22Rv1 (cell line): ENCODE data around the gene GABBR2.
A peak's percentile ranks its signal among the peaks of the same experiment; 100 is the strongest.

Experiments used
- H3K27ac ChIP-seq: fragments of 450-650 bp; 2 replicates; pipeline ENCODE4 v1.5.1; 2017
- CTCF ChIP-seq: fragments of 450-650 bp; IDR thresholded peaks from 2 replicates; pipeline ENCODE4 v1.5.1; 2017; ENCODE audit warnings: mild to moderate bottlenecking
- ZFX ChIP-seq: fragments of 450-650 bp; IDR thresholded peaks from 2 replicates; pipeline ENCODE4 v1.6.1; 2017; ENCODE audit warnings: antibody characterized with exemption, borderline replicate concordance

GABBR2 gene

GRCh38 chr9:98263482-98264357, 445.0 kb downstream of the GABBR2 start:
- no peak overlapping the region for H3K27ac ChIP-seq
- TF ChIP-seq ZFX (no peak), CTCF (peak; percentile 92)

- no peak overlapping the region for H3K27ac ChIP-seq
- TF ChIP-seq CTCF: no peak
- TF ChIP-seq ZFX: no peak
These were observed 445.7 kb downstream of the GABBR2 start for GRCh38 chr9:98263080-98263479.

- H3K27ac ChIP-seq: no peak overlapping the region
- TF ChIP-seq ZFX (no peak), CTCF (no peak)
These were observed 446.7 kb downstream of the GABBR2 start for GRCh38 chr9:98262056-98262455.

- no peak overlapping the region for H3K27ac ChIP-seq
- TF ChIP-seq ZFX (no peak), CTCF (no peak)
These were observed 448.1 kb downstream of the GABBR2 start for GRCh38 chr9:98260635-98261034.

GRCh38 chr9:98259791-98260190, 448.9 kb downstream of the GABBR2 start:
- TF ChIP-seq CTCF (no peak), ZFX (no peak)
- H3K27ac ChIP-seq: no peak overlapping the region

GRCh38 chr9:98256756-98257155, 452.0 kb downstream of the GABBR2 start:
- TF ChIP-seq CTCF (no peak), ZFX (no peak)
- peak overlapping the region; percentile 98 for H3K27ac ChIP-seq

- TF ChIP-seq CTCF (0 out of 2 replicates have a peak, but pooled peaks have one; percentile 19), ZFX (no peak)
- peak within 1 kb of the TSS; percentile 98 for H3K27ac ChIP-seq
These were observed 453.0 kb downstream of the GABBR2 start, which contains the start of gene TBC1D2 for GRCh38 chr9:98255578-98256296. TSS of gene TBC1D2 (minus strand) at chr9:98255649. CDS start at chr9:98255541, 108 bp downstream.
